GM19452 (cell line): ENCODE data around the gene PRSS22.

Experiments
- ATAC-seq: cut with Tn5 transposase; IDR thresholded peaks from one replicate; pipeline ENCODE4 v1.9.1; 2021; ENCODE audit not compliant: unreplicated experiment

The PRSS22 gene

GRCh38 chr16:2829501-2830354 is 28.2 kb downstream of the PRSS22 start, which contains the start of gene ZG16B:
Gene ZG16B, plus strand, starts transcription at chr16:2830303. Its CDS starts 139 bp downstream, at chr16:2830442.
- ATAC-seq, result no peak

GRCh38 chr16:2828876-2829430 is 29.0 kb downstream of the PRSS22 start:
- ATAC-seq, result no peak

GRCh38 chr16:2828521-2828840 is 29.5 kb downstream of the PRSS22 start:
- no peak for ATAC-seq

GRCh38 chr16:2827831-2828520 is 30.0 kb downstream of the PRSS22 start:
- ATAC-seq, result no peak

GRCh38 chr16:2827374-2827791 is 30.6 kb downstream of the PRSS22 start:
- no peak for ATAC-seq

GRCh38 chr16:2826591-2827373 is 31.2 kb downstream of the PRSS22 start:
- no peak for ATAC-seq

- no peak for ATAC-seq
These were observed 32.1 kb downstream of the PRSS22 start for GRCh38 chr16:2825906-2826305.

- ATAC-seq, result no peak
These were observed 32.8 kb downstream of the PRSS22 start for GRCh38 chr16:2825049-2825742.

- ATAC-seq, result no peak
These were observed 33.3 kb downstream of the PRSS22 start for GRCh38 chr16:2824626-2825025.

- ATAC-seq, result no peak
These were observed 35.5 kb downstream of the PRSS22 start for GRCh38 chr16:2822496-2822895.

GRCh38 chr16:2822158-2822495 is 35.8 kb downstream of the PRSS22 start:
- no peak for ATAC-seq

GRCh38 chr16:2821487-2822157 is 36.3 kb downstream of the PRSS22 start:
- ATAC-seq, result no peak

- no peak for ATAC-seq
These were observed 37.0 kb downstream of the PRSS22 start for GRCh38 chr16:2820836-2821486.

GRCh38 chr16:2819939-2820835 is 37.8 kb downstream of the PRSS22 start:
- ATAC-seq, result no peak

- no peak for ATAC-seq
These were observed 38.6 kb downstream of the PRSS22 start for GRCh38 chr16:2819179-2819938.

GRCh38 chr16:2818272-2818876 is 39.6 kb downstream of the PRSS22 start:
- ATAC-seq, result no peak
